HepG2 (cell line): ENCODE results near the gene SSBP4. TPM values are rescaled to one million over a fixed set of nuclear protein-coding genes. Genes with fewer than 3 reads are reported as not detected.

Experiments used
- AKNA ChIP-seq: sonication (generic); formaldehyde crosslinking; IDR thresholded peaks from 2 replicates; pipeline ENCODE4 v1.4.0; 2020; ENCODE audit warnings: missing genetic modification reagents, borderline replicate concordance
- FOXJ3 ChIP-seq: sonication (generic); formaldehyde crosslinking; IDR thresholded peaks from 2 replicates; pipeline ENCODE4 v1.4.0; 2020; ENCODE audit warnings: missing genetic modification reagents, mild to moderate bottlenecking, borderline replicate concordance
- GMEB1 ChIP-seq: sonication (generic); formaldehyde crosslinking; IDR thresholded peaks from 2 replicates; pipeline ENCODE4 v1.5.1; 2020; ENCODE audit warnings: missing genetic modification reagents, mild to moderate bottlenecking, borderline replicate concordance
- HNRNPH1 ChIP-seq: fragments of 200-400 bp; formaldehyde crosslinking; optimal IDR thresholded peaks from 2 replicates; pipeline ENCODE3; 2017; ENCODE audit warnings: mild to moderate bottlenecking, low read depth, low read length
- KLF15 ChIP-seq: sonication (generic); formaldehyde crosslinking; IDR thresholded peaks from 2 replicates; pipeline ENCODE4 v1.8.1; 2023; ENCODE audit warnings: borderline replicate concordance, mild to moderate bottlenecking, inconsistent platforms, missing genetic modification reagents, mixed read lengths
- KMT2B ChIP-seq: IDR thresholded peaks from 2 replicates; pipeline ENCODE4 v1.6.1; 2016; ENCODE audit warnings: missing genetic modification reagents, missing compliant biosample characterization
- MEIS2 ChIP-seq: sonication (generic); formaldehyde crosslinking; IDR thresholded peaks from 2 replicates; pipeline ENCODE4 v1.9.0; 2021; ENCODE audit warnings: mild to moderate bottlenecking, missing genetic modification reagents
- MTA1 ChIP-seq: sonication (generic); formaldehyde crosslinking; IDR thresholded peaks from 2 replicates; pipeline ENCODE4 v1.4.0; 2020; ENCODE audit warnings: missing genetic modification reagents, mild to moderate bottlenecking, borderline replicate concordance
- MTF1 ChIP-seq: sonication (generic); formaldehyde crosslinking; IDR thresholded peaks from 2 replicates; pipeline ENCODE4 v1.5.0; 2020; ENCODE audit warnings: missing genetic modification reagents
- NFIC ChIP-seq: IDR thresholded peaks from 2 replicates; pipeline ENCODE4 v1.6.1; 2012; ENCODE audit warnings: mild to moderate bottlenecking, low read length, inconsistent platforms
- NPAS2 ChIP-seq: sonication (generic); formaldehyde crosslinking; IDR thresholded peaks from 2 replicates; pipeline ENCODE4 v1.8.0; 2022; ENCODE audit warnings: mild to moderate bottlenecking, missing genetic modification reagents, borderline replicate concordance
- PHF8 ChIP-seq: sonication (generic); formaldehyde crosslinking; IDR thresholded peaks from 2 replicates; pipeline ENCODE4 v1.5.0; 2020; ENCODE audit warnings: missing genetic modification reagents
- PRPF4 ChIP-seq: fragments of 200-400 bp; formaldehyde crosslinking; IDR thresholded peaks from 2 replicates; pipeline ENCODE4 v1.6.1; 2016; ENCODE audit warnings: low read length, low read depth; ENCODE audit not compliant: poor library complexity, severe bottlenecking
- RAD51 ChIP-seq: fragments of 450-650 bp; IDR thresholded peaks from 2 replicates; pipeline ENCODE4 v1.6.1; 2016; ENCODE audit warnings: borderline replicate concordance
- RCOR2 ChIP-seq: IDR thresholded peaks from 2 replicates; pipeline ENCODE4 v1.6.1; 2016; ENCODE audit warnings: missing biosample characterization, missing genetic modification reagents
- REPIN1 ChIP-seq: sonication (generic); formaldehyde crosslinking; IDR thresholded peaks from 2 replicates; pipeline ENCODE4 v1.8.0; 2022; ENCODE audit warnings: missing genetic modification reagents, low read depth, mild to moderate bottlenecking, borderline replicate concordance
- TBX2 ChIP-seq: sonication (generic); formaldehyde crosslinking; IDR thresholded peaks from 2 replicates; pipeline ENCODE4 v1.5.0; 2020; ENCODE audit warnings: missing genetic modification reagents, mild to moderate bottlenecking, borderline replicate concordance
- ZBTB26 ChIP-seq: IDR thresholded peaks from 2 replicates; pipeline ENCODE4 v1.6.1; 2016; ENCODE audit warnings: missing compliant biosample characterization, missing genetic modification reagents, borderline replicate concordance
- ZNF282 ChIP-seq: fragments of 450-650 bp; IDR thresholded peaks from 2 replicates; pipeline ENCODE4 v1.6.1; 2018; ENCODE audit not compliant: partially characterized antibody
- ZNF564 ChIP-seq: sonication (generic); formaldehyde crosslinking; IDR thresholded peaks from 2 replicates; pipeline ENCODE4 v1.8.1; 2023; ENCODE audit warnings: mild to moderate bottlenecking, missing genetic modification reagents
- ZNF709 ChIP-seq: sonication (generic); formaldehyde crosslinking; IDR thresholded peaks from 2 replicates; pipeline ENCODE4 v1.5.0; 2020; ENCODE audit warnings: mild to moderate bottlenecking, missing genetic modification reagents
- ZNF891 ChIP-seq: sonication (generic); formaldehyde crosslinking; IDR thresholded peaks from 2 replicates; pipeline ENCODE4 v1.5.0; 2020; ENCODE audit warnings: mild to moderate bottlenecking, missing genetic modification reagents
- polyA plus RNA-seq, 8 experiments: library from polyadenylated mRNA; depleted of rRNA in 3 of 8; stranded (reverse) in 7 of 8; unstranded in 1 of 8; fragments of >200 nt; fragmentation: Illumina TruSeq in 4 of 8; extraction: Trizol in 4 of 8; gene quantifications; 2 replicates each; pipeline versions ENCODE4 v1.2.1 to v1.2.3, GENCODE V29; 2011 to 2016; ENCODE audit warnings: low read depth in 4 of 8, missing spikeins in 1 of 8, mixed read lengths in 1 of 8; ENCODE audit not compliant: insufficient read depth in 1 of 8
- total RNA-seq, 5 experiments: library from RNA; depleted of rRNA; stranded (reverse); fragments of >200 nt; fragmentation: Illumina TruSeq; extraction: Trizol; gene quantifications; 2 replicates each; pipeline ENCODE4 v1.2.3, GENCODE V29; 2016; ENCODE audit warnings: low read depth in 1 of 5

The SSBP4 gene
- total and polyA plus RNA-seq, 2 of the 13 experiments (the other 11 are each of a cell fraction or from before 2014, with no cell fraction given): 20.8 to 39.5 TPM

- TF ChIP-seq AKNA (no peak), KLF15 (CRISPR knock-in tag) (peak; percentile 53; the same call in 1 of the 2 replicates), PRPF4 (no peak), GMEB1 (CRISPR knock-in tag) (peak; percentile 78), NFIC (peak; percentile 96), TBX2 (CRISPR knock-in tag) (peak; percentile 99), KMT2B (CRISPR knock-in tag) (0 out of 2 replicates have a peak, but pooled peaks have one; percentile 44), ZBTB26 (no peak), MTF1 (CRISPR knock-in tag) (no peak), ZNF709 (0 out of 2 replicates have a peak, but pooled peaks have one; percentile 18), HNRNPH1 (no peak), ZNF891 (CRISPR knock-in tag) (no peak), ZNF564 (CRISPR knock-in tag) (peak; percentile 91), MEIS2 (peak; percentile 83), REPIN1 (peak; percentile 75; the same call in 1 of the 2 replicates), RAD51 (no peak), PHF8 (peak; percentile 38; the same call in 1 of the 2 replicates), RCOR2 (CRISPR knock-in tag) (peak; percentile 98), MTA1 (CRISPR knock-in tag) (peak; percentile 95), FOXJ3 (CRISPR knock-in tag) (peak; percentile 98), NPAS2 (CRISPR knock-in tag) (no peak), ZNF282 (no peak)
Observed at GRCh38 chr19:18379803-18380747, 39.1 kb upstream of the SSBP4 start (continued).
